ENCODE measurements around the gene OR11A1.

The OR11A1 gene, protein sequence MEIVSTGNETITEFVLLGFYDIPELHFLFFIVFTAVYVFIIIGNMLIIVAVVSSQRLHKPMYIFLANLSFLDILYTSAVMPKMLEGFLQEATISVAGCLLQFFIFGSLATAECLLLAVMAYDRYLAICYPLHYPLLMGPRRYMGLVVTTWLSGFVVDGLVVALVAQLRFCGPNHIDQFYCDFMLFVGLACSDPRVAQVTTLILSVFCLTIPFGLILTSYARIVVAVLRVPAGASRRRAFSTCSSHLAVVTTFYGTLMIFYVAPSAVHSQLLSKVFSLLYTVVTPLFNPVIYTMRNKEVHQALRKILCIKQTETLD

DNA sequence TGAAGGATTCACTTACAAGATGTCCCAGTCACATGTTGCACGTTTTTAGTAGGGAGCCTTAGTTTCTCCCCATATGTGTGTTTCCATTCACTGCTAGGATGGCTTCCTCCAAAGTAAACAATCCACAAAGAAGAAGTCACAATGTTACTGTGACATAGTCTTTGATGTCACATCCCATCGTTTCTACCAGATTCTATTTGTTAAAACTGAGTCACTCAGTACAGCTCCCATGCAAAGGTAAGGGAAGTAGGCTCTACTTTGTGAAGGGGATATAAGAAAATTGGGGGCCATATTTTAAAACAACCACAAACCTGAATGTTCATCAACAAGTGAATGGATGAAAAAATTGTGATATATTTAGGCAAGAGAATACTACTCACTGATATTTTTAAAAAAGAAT is at the start of gene OR11A1, which contains the start of gene OR2H1:
Gene OR11A1, minus strand, starts transcription at position 101 of the 400 bp plus-strand sequence. CDS start 29,430 bp downstream, outside the sequence.
Gene OR2H1, plus strand, starts transcription at position 185 of the 400 bp plus-strand sequence. CDS start 4,615 bp downstream, outside the sequence.
- no peak for DNase-seq

DNA sequence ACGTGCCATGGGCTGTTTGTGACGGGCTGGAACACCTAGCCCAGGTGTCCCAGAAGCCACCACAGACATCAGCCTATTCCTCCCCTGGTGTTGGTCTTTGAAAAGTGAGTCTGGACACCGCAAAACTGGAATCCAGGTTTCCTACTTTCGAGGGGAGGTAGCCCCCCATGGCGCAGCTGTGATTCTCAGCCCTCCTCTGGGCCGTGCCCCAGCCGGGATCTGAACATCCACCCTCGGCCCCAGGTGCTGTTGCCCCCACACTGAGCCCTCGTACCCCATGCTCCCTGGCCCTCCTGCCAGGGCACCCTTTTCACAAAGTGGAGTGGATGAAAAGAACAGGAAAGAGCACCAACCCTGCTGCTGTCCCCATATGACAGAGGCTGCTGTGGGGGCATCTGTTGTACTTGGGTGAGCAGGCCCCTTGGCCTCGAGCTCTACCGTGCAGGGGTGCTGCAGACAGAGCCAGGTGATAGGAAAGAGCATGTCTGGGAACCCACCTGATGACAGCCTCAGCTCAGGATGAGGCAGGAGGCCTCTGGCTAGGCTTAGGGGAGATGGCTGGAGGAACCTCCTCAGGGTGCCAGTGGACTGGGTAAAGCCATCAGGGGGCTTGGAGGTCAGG is 49.7 kb upstream of the OR11A1 start:
- peak; percentile 44 for DNase-seq

DNA sequence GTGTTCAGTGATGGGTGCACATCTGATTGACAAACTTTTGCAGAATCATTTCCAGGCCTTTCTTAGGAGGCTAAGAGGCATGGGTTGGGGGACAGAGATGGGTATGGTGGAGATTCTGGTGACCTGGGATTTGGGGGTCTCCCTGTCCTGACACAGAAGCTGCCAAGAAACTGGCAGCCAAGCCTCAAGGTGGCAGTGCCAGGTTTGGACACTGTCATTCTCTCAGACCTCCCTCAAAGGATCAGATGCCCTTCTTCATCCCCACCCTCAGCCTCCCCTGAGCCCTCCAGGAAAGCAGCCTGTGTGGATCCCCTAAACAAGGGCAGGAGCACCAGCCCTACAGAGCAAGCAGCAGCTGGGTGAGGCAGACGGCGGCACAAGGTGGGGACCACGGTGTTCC is 48.9 kb upstream of the OR11A1 start:
- DNase-seq = no peak

DNA sequence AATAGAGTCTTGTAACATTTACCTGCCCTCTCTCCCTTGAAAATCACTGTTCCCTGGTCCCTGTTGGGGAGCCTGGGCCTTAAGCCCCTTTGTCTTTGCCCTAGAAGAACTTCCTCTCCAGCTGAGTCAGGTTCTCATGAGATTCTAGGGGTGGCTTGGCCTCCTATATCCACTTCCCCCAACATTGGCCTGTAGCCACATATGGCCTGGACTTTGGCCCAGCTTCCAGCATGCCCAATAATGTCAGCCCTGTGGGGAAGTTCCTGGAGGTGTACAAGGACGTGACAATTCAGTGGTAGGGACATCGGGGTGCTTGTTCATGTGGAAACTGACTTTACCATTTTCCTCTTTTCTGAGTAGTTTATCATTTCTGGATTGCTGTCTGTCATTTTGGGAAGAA is 48.1 kb upstream of the OR11A1 start:
- DNase-seq = no peak

DNA sequence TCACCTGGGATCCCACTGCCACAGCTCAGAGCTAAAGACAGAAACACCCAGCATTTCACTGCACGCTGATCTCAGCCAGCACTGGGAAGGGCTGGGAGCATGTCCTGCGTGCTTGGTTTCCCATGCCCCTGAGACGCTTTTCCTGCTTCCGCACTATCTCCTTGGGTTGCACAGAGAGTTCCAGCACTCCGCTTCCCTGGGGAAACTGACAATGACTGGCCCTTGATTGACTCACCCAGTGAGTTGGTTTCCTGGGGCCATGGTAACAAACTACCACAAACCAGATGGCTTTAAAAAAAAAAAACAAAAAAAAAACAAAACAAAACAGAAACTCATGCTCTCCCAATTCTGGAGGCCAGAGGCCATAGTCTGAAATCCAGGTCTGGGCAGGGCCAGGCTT is 45.7 kb upstream of the OR11A1 start:
- DNase-seq = no peak

DNA sequence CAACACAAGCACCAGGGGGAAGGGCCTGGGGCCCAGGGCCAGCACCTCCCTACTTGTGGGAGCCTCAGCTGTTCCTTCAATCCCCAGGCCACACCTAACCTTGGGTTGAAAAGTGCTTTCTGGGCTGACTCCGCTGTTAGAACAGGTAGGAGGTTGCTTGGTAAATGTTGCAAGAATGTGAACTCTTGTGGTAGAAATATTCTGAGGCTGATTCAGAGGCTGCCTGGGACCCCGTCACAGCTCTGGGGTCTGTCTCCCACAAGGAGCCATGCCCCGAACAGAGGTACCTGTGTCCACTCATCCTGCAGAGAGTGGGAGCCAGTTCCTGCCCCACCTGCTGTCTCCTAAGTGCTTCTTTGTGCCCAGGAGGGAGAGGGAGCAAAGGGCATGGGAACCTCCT is 45.3 kb upstream of the OR11A1 start:
- peak; percentile 52 for DNase-seq

DNA sequence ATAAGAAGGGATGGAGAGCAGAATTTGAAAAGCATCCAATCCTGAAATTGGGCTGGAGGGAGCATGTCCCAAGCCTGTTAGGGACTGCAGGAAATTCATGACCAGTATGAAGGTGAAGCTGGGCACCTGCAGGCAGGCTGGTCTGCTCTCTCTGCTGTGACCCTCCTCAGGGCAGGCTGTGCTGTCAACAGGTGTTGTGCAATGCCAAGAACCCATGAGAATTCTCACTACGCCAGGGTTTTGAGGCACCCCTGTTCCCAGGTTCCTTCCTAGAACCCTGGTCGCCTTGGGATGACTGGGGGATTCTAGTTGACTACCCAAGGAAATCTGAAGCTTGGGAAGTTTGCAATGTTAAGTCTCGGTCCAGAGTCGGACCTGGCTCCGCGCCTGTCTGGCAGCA is 44.2 kb upstream of the OR11A1 start:
- DNase-seq = no peak

DNA sequence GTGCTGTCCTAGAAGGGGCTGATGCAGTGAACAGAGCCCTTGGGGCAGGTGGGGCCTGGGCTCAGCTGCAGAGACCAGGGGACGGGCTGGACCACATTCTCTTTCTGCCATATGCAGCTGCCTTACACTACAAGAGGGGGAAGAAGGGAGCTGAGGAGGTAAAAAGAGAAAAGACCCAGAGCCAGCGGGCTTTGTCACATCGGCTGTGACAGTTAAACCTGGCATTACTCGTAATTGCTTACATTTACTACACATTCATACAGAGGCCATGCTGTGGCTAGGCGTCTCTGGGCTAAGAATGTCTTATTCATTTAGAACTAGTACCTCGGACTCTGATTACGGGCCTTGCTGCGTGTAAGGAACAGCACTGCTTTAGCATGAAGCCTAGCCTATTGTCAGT is 43.7 kb upstream of the OR11A1 start:
- DNase-seq = peak; percentile 33

DNA sequence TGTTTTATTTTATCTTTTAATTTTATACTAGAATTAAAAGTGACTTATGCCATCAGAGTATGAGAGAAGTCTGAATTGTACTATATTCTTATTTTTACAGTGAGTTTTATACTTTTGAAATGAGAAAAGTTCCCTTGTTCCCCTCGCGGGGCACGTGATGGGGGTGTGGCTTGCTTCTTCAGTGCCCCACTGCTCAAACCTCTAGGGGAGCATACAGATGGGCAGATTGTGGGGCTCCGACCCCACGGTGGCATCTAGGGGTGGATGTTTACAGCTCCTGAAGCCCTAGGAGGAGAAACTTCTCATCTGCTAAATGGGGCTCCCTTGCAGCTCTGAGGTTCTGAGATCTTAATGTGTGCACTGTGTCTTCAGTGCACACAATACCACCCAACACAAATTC is 42.8 kb upstream of the OR11A1 start:
- DNase-seq = no peak

DNA sequence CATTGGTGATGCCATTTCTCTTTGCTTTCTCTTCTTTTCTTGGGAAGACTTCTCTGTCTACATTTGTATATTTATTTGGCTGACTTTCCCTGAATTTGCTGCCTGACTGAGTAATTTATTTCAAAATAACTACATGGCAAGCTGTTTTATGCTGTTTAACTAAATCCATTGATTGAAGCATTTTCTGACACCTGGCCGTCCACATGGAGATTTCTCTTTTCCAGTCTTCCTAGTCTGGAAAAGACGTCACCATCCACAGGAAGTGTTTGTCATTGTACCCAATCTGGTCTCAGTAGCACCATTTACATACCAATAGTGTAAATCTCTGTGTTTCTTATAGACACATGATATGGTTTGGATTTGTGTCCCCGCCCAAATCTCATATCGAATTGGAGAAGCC is 40.1 kb upstream of the OR11A1 start:
- DNase-seq = no peak

DNA sequence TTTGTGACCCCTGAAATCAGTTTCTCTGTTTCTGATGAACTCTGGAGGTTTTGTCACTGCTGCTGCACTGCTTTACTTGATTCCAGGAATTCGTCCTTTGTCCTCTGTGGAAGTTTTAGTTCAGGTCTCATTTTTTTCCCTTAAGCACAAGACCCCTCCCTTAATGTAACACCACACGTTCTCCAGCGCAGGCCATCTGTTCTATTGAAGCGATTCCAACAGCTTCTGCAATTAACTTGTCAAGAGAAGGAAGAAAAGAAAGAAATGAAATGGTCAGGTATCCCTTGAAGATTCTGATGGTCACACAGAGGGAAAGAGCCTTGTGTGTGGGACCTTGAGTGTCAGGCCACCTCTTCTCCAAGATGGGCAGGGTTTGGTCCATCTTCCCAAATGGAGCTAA is 38.7 kb upstream of the OR11A1 start:
- DNase-seq = no peak

DNA sequence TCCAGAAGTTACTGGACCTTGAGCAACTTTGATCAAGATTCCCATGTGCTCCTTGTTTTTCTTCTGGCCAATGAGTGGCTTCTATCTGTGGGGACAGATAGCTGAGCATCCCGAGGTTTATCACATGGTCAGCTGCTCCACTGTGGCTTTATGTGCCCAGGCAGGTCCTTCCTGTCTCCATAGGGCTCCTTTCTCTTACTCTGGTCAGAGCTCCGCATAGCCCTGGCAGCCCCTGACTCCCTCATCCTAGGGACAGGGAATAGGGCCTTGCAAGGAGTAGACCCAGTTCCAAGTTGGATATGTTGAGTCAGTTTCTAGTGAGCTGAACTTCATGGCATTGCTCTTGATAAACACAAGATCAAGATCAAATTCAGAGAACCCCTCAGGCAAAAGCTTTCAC is 37.3 kb upstream of the OR11A1 start:
- peak; percentile 28 for DNase-seq

DNA sequence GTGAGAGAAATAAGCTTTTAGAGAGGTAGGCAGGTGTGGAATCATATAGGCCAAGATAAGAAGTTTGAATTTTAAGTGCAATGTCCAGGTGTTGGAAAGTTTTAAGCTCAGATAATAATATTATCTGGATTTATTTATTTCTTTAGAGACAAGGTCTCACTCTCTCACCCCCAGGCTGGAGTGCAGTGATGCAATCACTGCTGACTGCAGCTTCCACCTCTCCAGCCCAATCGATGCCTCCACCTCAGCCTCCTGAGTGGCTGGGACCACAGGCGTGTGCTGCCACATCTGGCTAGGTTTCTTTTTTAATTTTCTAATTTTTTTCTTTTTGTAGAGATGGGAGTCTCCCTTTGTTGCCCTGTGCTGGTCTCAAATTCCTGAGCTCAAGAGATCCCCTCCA is 36.4 kb upstream of the OR11A1 start:
- no peak for DNase-seq

DNA sequence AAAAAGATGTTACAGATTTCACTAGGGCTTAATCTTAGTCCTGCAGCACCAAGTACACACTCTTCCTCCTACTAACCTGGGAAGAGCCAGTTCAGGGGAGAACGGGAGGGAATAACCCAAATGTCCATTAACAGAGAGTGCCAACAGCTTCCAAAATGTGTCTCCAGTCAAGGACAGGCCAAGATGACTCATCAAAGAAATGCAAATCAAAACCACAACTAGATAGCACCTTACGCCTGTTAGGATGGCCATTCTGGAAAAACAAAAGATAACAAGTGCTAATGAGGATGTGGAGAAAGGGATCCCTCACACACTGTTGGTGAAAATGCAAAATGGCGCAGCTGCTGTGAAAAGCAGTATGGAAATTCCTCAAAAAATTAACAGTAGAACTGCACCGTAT is 34.7 kb upstream of the OR11A1 start:
- DNase-seq = no peak

DNA sequence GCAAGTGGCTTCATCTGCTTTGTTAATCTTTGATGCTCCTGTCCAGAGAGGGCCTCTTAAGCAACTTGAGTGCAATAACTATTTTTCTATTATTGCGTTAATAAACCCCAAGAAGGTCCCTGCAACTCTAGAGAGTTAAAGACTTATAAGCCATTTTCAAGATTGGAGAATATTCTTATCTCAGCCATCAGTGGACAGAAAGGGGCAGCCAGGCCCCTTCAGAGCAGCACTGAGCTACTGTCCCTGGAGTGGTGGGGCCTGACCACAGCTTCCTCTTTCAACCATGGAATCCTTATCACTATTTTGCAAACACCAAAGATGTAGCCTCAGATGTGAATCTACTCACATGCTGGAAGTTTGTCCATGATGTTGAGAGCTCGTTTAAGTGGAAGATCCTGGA is 33.7 kb upstream of the OR11A1 start:
- no peak for DNase-seq

DNA sequence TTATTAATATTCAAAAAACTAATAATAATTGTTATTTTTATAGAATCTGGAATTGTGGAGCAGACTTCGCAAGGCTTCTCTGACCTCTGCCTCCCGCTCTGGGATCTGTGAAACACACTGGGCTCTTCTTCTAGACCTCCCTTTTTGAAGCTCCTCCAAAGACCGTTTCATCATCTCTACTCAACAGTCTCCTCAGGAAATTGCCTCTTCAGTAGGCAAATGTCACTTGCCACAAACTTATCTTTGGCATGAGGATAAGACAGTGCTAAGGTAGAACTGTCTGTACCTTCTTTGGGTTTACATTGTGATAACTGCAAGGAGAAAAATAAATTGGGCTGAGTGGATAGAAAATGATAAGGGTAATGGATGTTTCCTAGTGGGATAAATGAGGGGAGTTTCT is 33.2 kb upstream of the OR11A1 start:
- DNase-seq = no peak

DNA sequence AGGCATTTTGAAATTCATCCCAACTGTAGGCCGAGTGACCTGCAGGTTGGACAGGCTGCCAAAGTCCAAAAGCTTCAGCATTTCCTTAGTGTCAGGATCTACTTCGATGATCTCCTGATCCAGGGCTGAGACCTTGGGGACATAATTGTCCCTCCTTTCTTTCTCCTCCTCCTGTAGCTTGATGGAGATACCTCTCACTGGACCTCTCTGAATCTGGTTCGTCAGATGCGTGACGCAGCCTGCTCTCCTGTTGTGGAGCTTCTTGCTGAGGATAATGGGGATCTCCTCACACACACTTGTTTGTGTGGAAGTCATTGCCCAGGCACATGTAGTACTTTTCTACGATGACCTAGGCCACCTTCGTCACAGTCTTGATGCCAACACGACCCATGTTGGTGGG is 32.4 kb upstream of the OR11A1 start:
- no peak for DNase-seq

DNA sequence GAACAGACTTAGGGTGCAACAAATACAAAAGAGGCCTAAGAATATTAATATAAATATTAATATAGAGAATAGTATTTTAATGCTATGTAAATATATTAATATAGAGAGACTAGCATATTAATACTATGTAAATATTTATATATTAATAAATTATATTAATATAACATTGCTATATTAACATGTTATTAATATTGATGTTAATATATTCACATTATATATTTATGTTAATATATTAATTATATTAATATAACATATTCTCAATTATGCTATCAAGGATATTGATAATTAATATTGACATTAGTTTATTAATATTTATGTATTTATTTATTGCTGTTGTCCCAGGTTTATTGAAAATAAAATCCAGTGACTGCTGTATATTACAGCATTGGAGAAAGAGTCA is 32.0 kb upstream of the OR11A1 start:
- no peak for DNase-seq

DNA sequence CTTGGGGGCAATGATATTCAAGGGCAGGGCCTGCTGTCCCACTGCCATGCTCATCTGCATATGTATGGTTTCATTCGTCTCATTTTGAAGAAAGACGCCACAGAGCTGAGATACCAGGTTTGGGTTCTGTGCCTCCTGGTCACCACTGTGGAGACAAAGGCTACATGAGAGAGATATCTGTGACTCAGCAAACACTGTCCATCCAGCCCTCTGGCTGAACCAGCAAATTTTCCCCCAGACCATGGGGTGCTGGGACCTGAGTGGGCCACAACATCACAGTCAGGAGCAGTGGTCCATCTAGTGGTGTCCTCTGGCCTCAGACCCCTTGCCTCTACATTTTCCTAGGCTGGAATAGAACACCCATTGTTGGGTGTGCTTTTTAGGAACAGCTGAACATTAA is 30.8 kb upstream of the OR11A1 start, which contains the start of gene MAS1L:
Gene MAS1L, minus strand, starts transcription at position 297 of the 400 bp plus-strand sequence. Its CDS starts 54 bp downstream, at position 243.
- peak; percentile 36 for DNase-seq

DNA sequence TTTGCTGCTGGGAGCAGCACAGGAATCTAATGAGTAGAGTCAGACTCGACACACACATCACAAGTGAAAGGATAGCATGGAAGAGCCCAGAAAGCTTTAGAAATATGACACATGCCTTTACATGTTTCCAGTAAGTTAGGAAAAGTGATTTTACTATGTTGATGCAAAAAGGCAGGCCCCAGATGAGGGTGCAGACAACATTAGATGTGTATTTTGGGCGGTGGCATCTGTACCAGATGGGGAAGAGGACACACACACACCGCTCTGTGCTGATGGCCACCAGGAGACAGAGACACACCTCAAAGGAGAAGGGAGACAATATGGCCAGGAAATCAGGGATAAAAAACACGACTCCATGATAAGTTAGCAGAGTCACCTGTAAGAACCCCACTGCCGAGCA is 30.3 kb upstream of the OR11A1 start:
- DNase-seq = no peak

DNA sequence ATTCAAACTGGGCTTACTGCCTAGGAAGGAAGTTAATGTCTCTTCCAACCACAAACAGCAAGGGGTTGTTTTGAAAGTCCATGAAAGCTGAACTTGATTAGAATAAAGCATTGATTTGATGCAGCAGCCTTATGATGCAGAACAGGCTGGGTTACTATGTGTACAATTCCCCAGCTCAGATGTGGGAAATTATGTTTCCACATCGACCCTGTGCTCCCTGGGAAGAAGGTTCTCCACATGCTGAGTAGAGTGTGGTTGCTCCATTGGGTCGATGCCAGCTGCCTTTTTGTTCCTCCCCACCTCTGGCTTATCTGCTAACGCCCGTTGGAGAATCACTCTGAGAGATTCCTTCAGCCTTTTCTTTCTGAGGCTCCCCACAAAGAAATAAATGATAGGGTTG is 29.7 kb upstream of the OR11A1 start:
- DNase-seq = no peak

DNA sequence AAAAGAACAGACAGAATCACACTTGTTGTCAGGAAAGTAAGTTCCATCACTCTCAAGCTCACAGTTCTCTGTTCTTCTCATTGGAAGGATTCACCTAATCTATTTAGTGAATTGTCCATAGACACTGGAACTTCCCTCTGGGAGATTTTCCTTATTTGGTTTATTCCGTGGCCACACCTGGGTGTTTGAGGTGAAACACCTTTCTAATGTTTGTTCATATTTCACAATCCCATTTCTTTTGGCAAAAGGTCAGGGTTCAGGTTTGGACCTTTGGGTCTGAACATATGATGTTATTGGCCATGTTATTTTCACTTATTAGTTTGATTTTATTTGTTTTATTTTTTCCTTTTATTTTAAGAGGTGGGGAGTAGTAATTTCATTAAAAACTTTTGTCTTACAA is 26.9 kb upstream of the OR11A1 start:
- no peak for DNase-seq

DNA sequence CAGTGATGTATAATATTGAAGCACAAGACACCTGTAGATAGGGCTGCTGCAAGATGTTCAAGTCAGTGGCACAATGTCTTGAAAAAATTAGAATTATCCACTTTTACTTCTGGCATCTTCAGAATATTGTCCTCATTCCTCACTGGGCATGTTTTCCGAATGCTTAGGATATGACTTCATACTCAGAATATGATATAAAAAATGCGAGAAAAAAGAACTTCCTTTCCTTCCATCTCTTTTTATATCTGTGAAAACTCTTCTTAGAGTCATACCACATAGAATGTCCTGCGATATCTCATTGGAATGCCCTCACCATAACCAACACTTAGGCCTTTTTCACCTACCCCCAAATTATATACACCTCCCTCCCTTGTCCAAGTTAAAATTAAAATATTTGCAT is 26.3 kb upstream of the OR11A1 start:
- DNase-seq = no peak

DNA sequence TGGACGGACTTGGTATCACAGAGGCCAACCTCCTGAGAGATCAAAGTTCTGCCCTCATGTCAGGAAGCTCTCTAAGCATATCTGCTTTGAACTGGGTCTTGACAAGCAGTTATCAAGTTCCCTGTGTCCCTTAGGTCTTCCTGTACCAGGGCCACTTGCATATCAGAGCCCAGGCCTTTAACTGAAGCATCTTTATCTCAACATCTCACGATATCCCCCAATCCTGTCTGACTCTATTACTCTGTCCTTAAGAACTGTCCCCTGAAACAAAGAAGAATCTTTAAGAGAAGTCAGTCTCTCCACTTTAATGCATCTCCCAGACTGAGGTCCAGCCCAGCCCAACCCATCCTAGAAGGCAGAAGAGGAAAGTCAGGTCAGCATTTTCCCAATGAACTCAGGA is 22.7 kb upstream of the OR11A1 start:
- peak; percentile 16 for DNase-seq

DNA sequence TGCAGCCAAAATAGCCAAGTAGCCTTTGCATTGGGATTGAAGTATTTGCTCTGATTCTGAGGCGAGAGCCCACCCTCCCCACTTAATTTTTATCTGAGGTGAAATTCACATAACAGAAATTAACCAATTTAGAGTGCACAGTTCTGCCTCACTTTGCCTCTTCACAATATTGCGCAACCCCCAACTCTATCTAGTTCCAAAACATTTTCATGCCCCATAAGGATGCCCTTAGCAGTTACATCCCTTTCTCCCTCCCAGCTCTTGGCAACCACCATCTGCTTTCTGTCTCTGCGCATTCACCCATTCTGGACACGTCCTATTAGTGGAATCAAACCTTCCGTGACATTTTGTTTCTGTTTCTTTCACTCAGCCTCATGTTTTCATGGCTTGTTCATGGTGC is 21.9 kb upstream of the OR11A1 start:
- peak; percentile 9 for DNase-seq
